ENCODE data around the gene STRN.
A peak's percentile ranks its signal among the peaks of the same experiment; 100 is the strongest.

DNA sequence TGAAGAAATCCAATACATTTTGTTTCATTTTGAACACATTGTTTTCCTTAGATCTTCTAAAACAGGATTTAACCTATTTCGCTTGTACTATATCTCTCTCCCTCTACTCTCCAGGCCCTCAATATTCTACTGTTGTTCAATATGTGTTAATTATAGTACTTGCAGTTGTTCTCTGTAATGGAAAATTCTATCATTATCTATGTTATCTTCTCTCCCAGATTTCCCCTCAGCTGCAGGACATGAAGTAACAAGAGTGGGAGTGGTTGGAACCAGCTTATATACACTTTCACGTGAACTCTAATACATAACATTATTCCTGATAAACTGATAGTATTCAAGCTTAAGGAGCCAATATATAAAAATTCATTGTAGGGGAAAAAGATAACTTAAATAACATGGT, 7.0 kb upstream of the STRN start:
- TF ChIP-seq, protein P1, sequence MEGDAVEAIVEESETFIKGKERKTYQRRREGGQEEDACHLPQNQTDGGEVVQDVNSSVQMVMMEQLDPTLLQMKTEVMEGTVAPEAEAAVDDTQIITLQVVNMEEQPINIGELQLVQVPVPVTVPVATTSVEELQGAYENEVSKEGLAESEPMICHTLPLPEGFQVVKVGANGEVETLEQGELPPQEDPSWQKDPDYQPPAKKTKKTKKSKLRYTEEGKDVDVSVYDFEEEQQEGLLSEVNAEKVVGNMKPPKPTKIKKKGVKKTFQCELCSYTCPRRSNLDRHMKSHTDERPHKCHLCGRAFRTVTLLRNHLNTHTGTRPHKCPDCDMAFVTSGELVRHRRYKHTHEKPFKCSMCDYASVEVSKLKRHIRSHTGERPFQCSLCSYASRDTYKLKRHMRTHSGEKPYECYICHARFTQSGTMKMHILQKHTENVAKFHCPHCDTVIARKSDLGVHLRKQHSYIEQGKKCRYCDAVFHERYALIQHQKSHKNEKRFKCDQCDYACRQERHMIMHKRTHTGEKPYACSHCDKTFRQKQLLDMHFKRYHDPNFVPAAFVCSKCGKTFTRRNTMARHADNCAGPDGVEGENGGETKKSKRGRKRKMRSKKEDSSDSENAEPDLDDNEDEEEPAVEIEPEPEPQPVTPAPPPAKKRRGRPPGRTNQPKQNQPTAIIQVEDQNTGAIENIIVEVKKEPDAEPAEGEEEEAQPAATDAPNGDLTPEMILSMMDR (IDR thresholded peaks at IDR 0.05) = no peak
- peak in 1 of 2 donors; percentile 12 for TF ChIP-seq POLR2A (IDR thresholded peaks at IDR 0.05)
